GOT3 (cell line): ENCODE data around the gene ATP6V0A1.
"Not testable (repeated sequence)": the region's sequence is repeated elsewhere in the genome, so short reads cannot be mapped to it uniquely, and the experiment has no call there.

Experiments used
- DNase-seq: peaks from one replicate; lab custom pipeline; 2025; ENCODE audit warnings: mixed read lengths; lab: John Stamatoyannopoulos, UW

Gene ATP6V0A1

GRCh38 chr17:42519546-42520491 is 61.1 kb downstream of the ATP6V0A1 start:
- DNase-seq = peak; percentile 83

GRCh38 chr17:42520540-42520951 is 61.9 kb downstream of the ATP6V0A1 start:
- no peak for DNase-seq

- no peak for DNase-seq
Measured at GRCh38 chr17:42521036-42521435, 62.4 kb downstream of the ATP6V0A1 start.

GRCh38 chr17:42521666-42522262 is 63.1 kb downstream of the ATP6V0A1 start:
- no peak for DNase-seq

GRCh38 chr17:42522263-42522790 is 63.6 kb downstream of the ATP6V0A1 start:
- no peak for DNase-seq

- DNase-seq = no peak
Measured at GRCh38 chr17:42522798-42523278, 64.2 kb downstream of the ATP6V0A1 start.

GRCh38 chr17:42525221-42525620 is 66.5 kb downstream of the ATP6V0A1 start:
- DNase-seq = no peak

- DNase-seq = no peak
Measured at GRCh38 chr17:42526031-42526444, 67.4 kb downstream of the ATP6V0A1 start.

GRCh38 chr17:42527932-42528331 is 69.3 kb downstream of the ATP6V0A1 start:
- DNase-seq = no peak

GRCh38 chr17:42529061-42529460 is 70.4 kb downstream of the ATP6V0A1 start:
- DNase-seq = no peak

GRCh38 chr17:42530952-42531454 is 72.3 kb downstream of the ATP6V0A1 start:
- DNase-seq = no peak

- DNase-seq = no peak
Measured at GRCh38 chr17:42531455-42532354, 73.0 kb downstream of the ATP6V0A1 start.

- no peak for DNase-seq
Measured at GRCh38 chr17:42535155-42536047, 76.7 kb downstream of the ATP6V0A1 start.

- DNase-seq = peak; percentile 45
Measured at GRCh38 chr17:42536048-42536371, 77.3 kb downstream of the ATP6V0A1 start, which contains the start of gene NAGLU. TSS of gene NAGLU (plus strand) at chr17:42536241. CDS start at chr17:42536273, 32 bp downstream.

- DNase-seq = peak; percentile 44
Measured at GRCh38 chr17:42536372-42537155, 77.9 kb downstream of the ATP6V0A1 start.

- DNase-seq = no peak
Measured at GRCh38 chr17:42537156-42537805, 78.6 kb downstream of the ATP6V0A1 start.

GRCh38 chr17:42537826-42538451 is 79.3 kb downstream of the ATP6V0A1 start:
- DNase-seq = no peak

GRCh38 chr17:42538482-42538881 is 79.8 kb downstream of the ATP6V0A1 start:
- DNase-seq = no peak

GRCh38 chr17:42540558-42540957 is 81.9 kb downstream of the ATP6V0A1 start:
- not testable (repeated sequence) for DNase-seq
